SK-N-SH (cell line): ENCODE data around the gene CASZ1.

Experiments used
- CTCF ChIP-seq: fragments of 200-600 bp; sonication (generic); IDR thresholded peaks from 2 replicates; pipeline ENCODE4 v1.6.1; 2017; ENCODE audit warnings: antibody characterized with exemption, mild to moderate bottlenecking, moderate library complexity
- ELF1 ChIP-seq: IDR thresholded peaks from 2 replicates; pipeline ENCODE4 v1.4.0; 2012
- JUND ChIP-seq: IDR thresholded peaks from 2 replicates; pipeline ENCODE4 v1.4.0; 2012
- REST ChIP-seq: IDR thresholded peaks from 2 replicates; pipeline ENCODE4 v1.6.1; 2012; ENCODE audit warnings: mild to moderate bottlenecking, low read depth, low read length, moderate library complexity
- TAF1 ChIP-seq: IDR thresholded peaks from 2 replicates; pipeline ENCODE4 v1.6.1; 2012; ENCODE audit warnings: low read depth, mild to moderate bottlenecking, low read length, moderate library complexity, borderline replicate concordance
- TCF12 ChIP-seq: IDR thresholded peaks from 2 replicates; pipeline ENCODE4 v1.4.0; 2012

- TF ChIP-seq ELF1: no peak
- TF ChIP-seq TAF1: no peak
- TF ChIP-seq CTCF: no peak
- TF ChIP-seq TCF12: no peak
- TF ChIP-seq JUND: no peak
- TF ChIP-seq REST: no peak
These were observed 18.5 kb downstream of the CASZ1 start for GRCh38 chr1:10777749-10778574.
